Measurements from ENCODE around the gene ZSCAN1. TPM values are rescaled to one million over a fixed set of nuclear protein-coding genes. Genes with fewer than 3 reads are reported as not detected.

The ZSCAN1 gene
- total RNA-seq, 2 experiments from 2014 or later = not detected

GRCh38 chr19:58014141-58014540 lies 19.7 kb upstream of the ZSCAN1 start:
- H3K4me3 Mint-ChIP-seq = no peak overlapping the region
- H3K36me3 Mint-ChIP-seq (ENCODE audit: low read depth) = peaks cover 11% of the 10 kb centered on the region
- peaks cover 3% of the 10 kb centered on the region for H3K27me3 Mint-ChIP-seq (ENCODE audit: low read depth)
- intact Hi-C loops (cut with micrococcal nuclease) = no loop called here
- no peak for DNase-seq
- peaks cover 32% of the 10 kb centered on the region for H3K9me3 Mint-ChIP-seq
- H3K4me1 Mint-ChIP-seq (ENCODE audit: low read depth) = no peaks in the 10 kb centered on the region
- CTCF ChIA-PET = no interaction called here
- no peak overlapping the region for H3K27ac Mint-ChIP-seq

GRCh38 chr19:58020129-58020528 lies 13.7 kb upstream of the ZSCAN1 start:
- Mint-ChIP-seq H3K36me3 (ENCODE audit: low read depth) (peaks cover 10% of the 10 kb centered on the region), H3K27ac (no peak overlapping the region)
- CTCF ChIA-PET = no interaction called here

GRCh38 chr19:58021541-58022282 lies 12.1 kb upstream of the ZSCAN1 start:
- Mint-ChIP-seq H3K4me3 (no peak overlapping the region), H3K9me3 (peaks cover 41% of the 10 kb centered on the region), H3K27me3 (ENCODE audit: low read depth) (no peaks in the 10 kb centered on the region), H3K36me3 (ENCODE audit: low read depth) (peaks cover 10% of the 10 kb centered on the region), H3K4me1 (ENCODE audit: low read depth) (no peaks in the 10 kb centered on the region), H3K27ac (no peak overlapping the region)
- intact Hi-C loops (cut with micrococcal nuclease) = loop anchor here (1.0 kb wide), 1 partner anchor 134 kb away; no protein-coding TSS in a partner anchor
- CTCF ChIA-PET = interaction anchor here (0.6 kb wide), 1 partner anchor 484 kb away, joined by 3 read pairs; no protein-coding TSS in a partner anchor
- DNase-seq = peak; percentile 53

More at GRCh38 chr19:58020129-58020528, 13.7 kb upstream of the ZSCAN1 start:
- intact Hi-C loops (cut with micrococcal nuclease) = no loop called here
- H3K9me3 Mint-ChIP-seq = peaks cover 32% of the 10 kb centered on the region
- no peak for DNase-seq
- no peak overlapping the region for H3K4me3 Mint-ChIP-seq
- H3K27me3 Mint-ChIP-seq (ENCODE audit: low read depth) = no peaks in the 10 kb centered on the region
- H3K4me1 Mint-ChIP-seq (ENCODE audit: low read depth) = no peaks in the 10 kb centered on the region

GRCh38 chr19:58022283-58022660 lies 11.6 kb upstream of the ZSCAN1 start:
- peaks cover 38% of the 10 kb centered on the region for H3K9me3 Mint-ChIP-seq
- no peak overlapping the region for H3K4me3 Mint-ChIP-seq
- CTCF ChIA-PET = interaction anchor here (0.6 kb wide), 1 partner anchor 483 kb away, joined by 3 read pairs; no protein-coding TSS in a partner anchor
- no peak for DNase-seq
- peaks cover 8% of the 10 kb centered on the region for H3K36me3 Mint-ChIP-seq (ENCODE audit: low read depth)
- H3K4me1 Mint-ChIP-seq (ENCODE audit: low read depth) = no peaks in the 10 kb centered on the region
- intact Hi-C loops (cut with micrococcal nuclease) = loop anchor here (1.0 kb wide), 1 partner anchor 133 kb away; no protein-coding TSS in a partner anchor
- H3K27me3 Mint-ChIP-seq (ENCODE audit: low read depth) = no peaks in the 10 kb centered on the region
- no peak overlapping the region for H3K27ac Mint-ChIP-seq

GRCh38 chr19:58024661-58025060 lies 9.2 kb upstream of the ZSCAN1 start:
- Mint-ChIP-seq H3K4me1 (ENCODE audit: low read depth) (no peaks in the 10 kb centered on the region), H3K27ac (no peak overlapping the region), H3K9me3 (peaks cover 40% of the 10 kb centered on the region), H3K36me3 (ENCODE audit: low read depth) (peaks cover 7% of the 10 kb centered on the region), H3K4me3 (no peak overlapping the region), H3K27me3 (ENCODE audit: low read depth) (no peaks in the 10 kb centered on the region)
- no peak for DNase-seq
- CTCF ChIA-PET = interaction anchor here (0.5 kb wide), 1 partner anchor 77 kb away, joined by 4 read pairs; no protein-coding TSS in a partner anchor
- intact Hi-C loops (cut with micrococcal nuclease) = no loop called here

- Mint-ChIP-seq H3K9me3 (peaks cover 39% of the 10 kb centered on the region), H3K4me3 (no peak overlapping the region), H3K4me1 (ENCODE audit: low read depth) (peaks cover 4% of the 10 kb centered on the region), H3K27me3 (ENCODE audit: low read depth) (peaks cover 31% of the 10 kb centered on the region), H3K27ac (no peak overlapping the region), H3K36me3 (ENCODE audit: low read depth) (peaks cover 27% of the 10 kb centered on the region)
- no peak for DNase-seq
- intact Hi-C loops (cut with micrococcal nuclease) = no loop called here
- CTCF ChIA-PET = no interaction called here
These were observed 610 bp downstream of the ZSCAN1 start for GRCh38 chr19:58034477-58034793.

- CTCF ChIA-PET = no interaction called here
- DNase-seq = no peak
- peaks cover 31% of the 10 kb centered on the region for H3K27me3 Mint-ChIP-seq (ENCODE audit: low read depth)
- H3K36me3 Mint-ChIP-seq (ENCODE audit: low read depth) = peaks cover 33% of the 10 kb centered on the region
- peaks cover 4% of the 10 kb centered on the region for H3K4me1 Mint-ChIP-seq (ENCODE audit: low read depth)
- intact Hi-C loops (cut with micrococcal nuclease) = no loop called here
- no peak overlapping the region for H3K27ac Mint-ChIP-seq
- H3K4me3 Mint-ChIP-seq = no peak overlapping the region
- H3K9me3 Mint-ChIP-seq = peaks cover 43% of the 10 kb centered on the region
These were observed 2.0 kb downstream of the ZSCAN1 start for GRCh38 chr19:58035863-58036262.

- intact Hi-C loops (cut with micrococcal nuclease) = no loop called here
- Mint-ChIP-seq H3K4me1 (ENCODE audit: low read depth) (peaks cover 4% of the 10 kb centered on the region), H3K4me3 (no peak overlapping the region), H3K36me3 (ENCODE audit: low read depth) (peaks cover 38% of the 10 kb centered on the region), H3K9me3 (peaks cover 46% of the 10 kb centered on the region), H3K27me3 (ENCODE audit: low read depth) (peaks cover 29% of the 10 kb centered on the region), H3K27ac (no peak overlapping the region)
- DNase-seq = no peak
- CTCF ChIA-PET = no interaction called here
These were observed 4.3 kb downstream of the ZSCAN1 start for GRCh38 chr19:58037927-58038687.

- CTCF ChIA-PET = no interaction called here
- intact Hi-C loops (cut with micrococcal nuclease) = no loop called here
- H3K4me1 Mint-ChIP-seq (ENCODE audit: low read depth) = peaks cover 4% of the 10 kb centered on the region
- peaks cover 25% of the 10 kb centered on the region for H3K27me3 Mint-ChIP-seq (ENCODE audit: low read depth)
- no peak overlapping the region for H3K4me3 Mint-ChIP-seq
- DNase-seq = no peak
- no peak overlapping the region for H3K27ac Mint-ChIP-seq
- peaks cover 51% of the 10 kb centered on the region for H3K9me3 Mint-ChIP-seq
- peaks cover 41% of the 10 kb centered on the region for H3K36me3 Mint-ChIP-seq (ENCODE audit: low read depth)
These were observed 4.9 kb downstream of the ZSCAN1 start for GRCh38 chr19:58038688-58039204.

GRCh38 chr19:58040751-58041525 lies 7.1 kb downstream of the ZSCAN1 start:
- H3K4me3 Mint-ChIP-seq = no peak overlapping the region
- intact Hi-C loops (cut with micrococcal nuclease) = no loop called here
- DNase-seq = no peak
- no peak overlapping the region for H3K27ac Mint-ChIP-seq
- peaks cover 12% of the 10 kb centered on the region for H3K27me3 Mint-ChIP-seq (ENCODE audit: low read depth)
- no peaks in the 10 kb centered on the region for H3K4me1 Mint-ChIP-seq (ENCODE audit: low read depth)
- H3K9me3 Mint-ChIP-seq = peaks cover 45% of the 10 kb centered on the region
- CTCF ChIA-PET = no interaction called here
- H3K36me3 Mint-ChIP-seq (ENCODE audit: low read depth) = peaks cover 32% of the 10 kb centered on the region

- Mint-ChIP-seq H3K36me3 (ENCODE audit: low read depth) (peaks cover 25% of the 10 kb centered on the region), H3K4me3 (no peak overlapping the region), H3K27ac (no peak overlapping the region), H3K4me1 (ENCODE audit: low read depth) (no peaks in the 10 kb centered on the region), H3K9me3 (peaks cover 46% of the 10 kb centered on the region), H3K27me3 (ENCODE audit: low read depth) (peaks cover 2% of the 10 kb centered on the region)
- CTCF ChIA-PET = interaction anchor here (0.7 kb wide), 1 partner anchor 55 kb away, joined by 4 read pairs; no protein-coding TSS in a partner anchor
- no peak for DNase-seq
- intact Hi-C loops (cut with micrococcal nuclease) = no loop called here
These were observed 8.9 kb downstream of the ZSCAN1 start for GRCh38 chr19:58042495-58043340.

Data from activated naive CD4-positive, alpha-beta T cell treated with anti-CD3 and anti-CD28 coated beads for 36 hours (primary cell).